Endodermal cell (in vitro differentiated cells): ENCODE data around the gene THSD7B. TPM values are rescaled to one million over a fixed set of nuclear protein-coding genes. Genes with fewer than 3 reads are reported as not detected.

Source experiments
- DNase-seq: peaks from one replicate; pipeline ENCODE4 v3.0.0-alpha.2; 2017
- H3K27ac ChIP-seq: 2 replicates; pipeline ENCODE4 v1.5.1; 2013; ENCODE audit warnings: mild to moderate bottlenecking, low read depth, low read length, moderate library complexity
- H3K27me3 ChIP-seq: 2 replicates; pipeline ENCODE4 v1.6.1; 2013; ENCODE audit warnings: mild to moderate bottlenecking, low read length, moderate library complexity; ENCODE audit not compliant: insufficient read depth, control insufficient read depth, poor library complexity, severe bottlenecking
- H3K36me3 ChIP-seq: 2 replicates; pipeline ENCODE4 v1.7.0; 2013; ENCODE audit warnings: mild to moderate bottlenecking, low read length, moderate library complexity; ENCODE audit not compliant: control insufficient read depth, insufficient read depth
- H3K4me1 ChIP-seq: one replicate; pipeline ENCODE4 v1.7.0; 2013; ENCODE audit warnings: low read length; ENCODE audit not compliant: control insufficient read depth, insufficient read depth
- H3K4me3 ChIP-seq: 2 replicates; pipeline ENCODE4 v1.5.1; 2013; ENCODE audit warnings: mild to moderate bottlenecking, low read length, moderate library complexity
- H3K9ac ChIP-seq: 2 replicates; pipeline ENCODE4 v1.6.1; 2013; ENCODE audit warnings: mild to moderate bottlenecking, low read length, moderate library complexity; ENCODE audit not compliant: poor library complexity, severe bottlenecking; ENCODE audit errors: extremely low read depth
- H3K9me3 ChIP-seq: 2 replicates; pipeline ENCODE4 v1.6.1; 2013; ENCODE audit warnings: mild to moderate bottlenecking, low read length, moderate library complexity; ENCODE audit not compliant: control insufficient read depth
- H3K27ac Mint-ChIP-seq: 2 replicates; pipeline ENCODE4 v1.8.0; 2020; ENCODE audit warnings: mixed read lengths
- H3K27me3 Mint-ChIP-seq: 2 replicates; pipeline ENCODE4 v1.8.0; 2021; ENCODE audit warnings: mild to moderate bottlenecking, mixed read lengths; ENCODE audit not compliant: insufficient read depth
- H3K36me3 Mint-ChIP-seq: 2 replicates; pipeline ENCODE4 v1.8.0; 2020; ENCODE audit warnings: low read depth, mixed read lengths
- H3K4me1 Mint-ChIP-seq: 2 replicates; pipeline ENCODE4 v1.8.0; 2020; ENCODE audit warnings: mixed read lengths
- H3K4me3 Mint-ChIP-seq: 2 replicates; pipeline ENCODE4 v1.8.0; 2020; ENCODE audit warnings: mild to moderate bottlenecking, moderate library complexity, mixed read lengths
- H3K9me3 Mint-ChIP-seq: 2 replicates; pipeline ENCODE4 v1.8.0; 2020; ENCODE audit warnings: mild to moderate bottlenecking, mixed read lengths
- WGBS, 2 experiments: methylation state at CpG; one replicate each; pipeline versions ENCODE4 v1.1.5 to v1.1.7; 2013; ENCODE audit warnings: missing lambda C conversion rate in 2 of 2, mixed read lengths in 1 of 2; ENCODE audit not compliant: insufficient coverage in 1 of 2, insufficient read length in 1 of 2; 5-methylcytosine and 5-hydroxymethylcytosine counted together
- total RNA-seq, 2 donors: library from RNA; stranded (reverse); fragmentation: NEBNext Ultra II Directional in 1 of 2; extraction: Animal tissue kit (Norgen Biotek cat#: 25700) in 1 of 2; gene quantifications; 2 replicates in 1 of 2; 3 replicates in 1 of 2; pipeline ENCODE4 v1.2.1, GENCODE V29; 2021
- TF ChIP-seq, protein P1 (sequence below): fragments of 200-600 bp; sonication (generic); conservative IDR thresholded peaks from 2 replicates; pipeline ENCODE4 v1.5.0; 2021; ENCODE audit warnings: antibody characterized with exemption, mild to moderate bottlenecking

The THSD7B gene
- total RNA-seq, 2 donors from 2014 or later, result 1.8 to 2.6 TPM

DNA sequence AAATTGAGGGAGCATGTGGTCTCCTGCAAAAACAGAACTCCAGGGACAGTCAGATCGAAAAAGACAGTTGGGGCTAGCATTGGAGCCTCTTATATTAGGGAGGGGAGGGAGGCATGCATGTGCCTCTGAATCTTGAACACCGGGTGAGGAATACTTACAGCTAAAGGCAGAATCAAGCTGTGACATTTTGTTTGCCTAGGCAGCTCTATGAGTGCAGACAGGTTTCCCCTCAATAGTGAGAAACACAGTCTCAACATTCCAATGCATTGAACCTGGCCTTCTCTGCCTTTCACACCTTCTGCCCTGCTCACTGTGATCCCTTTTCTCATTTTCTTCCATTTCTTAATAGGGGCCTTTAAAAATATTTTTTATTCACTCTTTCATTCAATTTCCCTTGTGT, 140.4 kb downstream of the THSD7B start:
- TF ChIP-seq, protein P1, sequence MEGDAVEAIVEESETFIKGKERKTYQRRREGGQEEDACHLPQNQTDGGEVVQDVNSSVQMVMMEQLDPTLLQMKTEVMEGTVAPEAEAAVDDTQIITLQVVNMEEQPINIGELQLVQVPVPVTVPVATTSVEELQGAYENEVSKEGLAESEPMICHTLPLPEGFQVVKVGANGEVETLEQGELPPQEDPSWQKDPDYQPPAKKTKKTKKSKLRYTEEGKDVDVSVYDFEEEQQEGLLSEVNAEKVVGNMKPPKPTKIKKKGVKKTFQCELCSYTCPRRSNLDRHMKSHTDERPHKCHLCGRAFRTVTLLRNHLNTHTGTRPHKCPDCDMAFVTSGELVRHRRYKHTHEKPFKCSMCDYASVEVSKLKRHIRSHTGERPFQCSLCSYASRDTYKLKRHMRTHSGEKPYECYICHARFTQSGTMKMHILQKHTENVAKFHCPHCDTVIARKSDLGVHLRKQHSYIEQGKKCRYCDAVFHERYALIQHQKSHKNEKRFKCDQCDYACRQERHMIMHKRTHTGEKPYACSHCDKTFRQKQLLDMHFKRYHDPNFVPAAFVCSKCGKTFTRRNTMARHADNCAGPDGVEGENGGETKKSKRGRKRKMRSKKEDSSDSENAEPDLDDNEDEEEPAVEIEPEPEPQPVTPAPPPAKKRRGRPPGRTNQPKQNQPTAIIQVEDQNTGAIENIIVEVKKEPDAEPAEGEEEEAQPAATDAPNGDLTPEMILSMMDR, result no peak
- Histone ChIP-seq H3K4me1 (peaks cover 7% of the 10 kb centered on the region), H3K9ac (no peak overlapping the region), H3K27me3 (no peaks in the 10 kb centered on the region), H3K4me3 (no peak overlapping the region), H3K27ac (no peak overlapping the region), H3K9me3 (peaks cover 14% of the 10 kb centered on the region), H3K36me3 (no peaks in the 10 kb centered on the region)
- WGBS, 2 experiments, result 57 to 76% methylated on average over 2 of the region's 2 CpGs
- peak; percentile 55 for DNase-seq
- Mint-ChIP-seq H3K4me1 (peaks cover 13% of the 10 kb centered on the region), H3K36me3 (no peaks in the 10 kb centered on the region), H3K27ac (no peak overlapping the region), H3K27me3 (no peaks in the 10 kb centered on the region), H3K9me3 (peaks cover 1% of the 10 kb centered on the region), H3K4me3 (no peak overlapping the region)

DNA sequence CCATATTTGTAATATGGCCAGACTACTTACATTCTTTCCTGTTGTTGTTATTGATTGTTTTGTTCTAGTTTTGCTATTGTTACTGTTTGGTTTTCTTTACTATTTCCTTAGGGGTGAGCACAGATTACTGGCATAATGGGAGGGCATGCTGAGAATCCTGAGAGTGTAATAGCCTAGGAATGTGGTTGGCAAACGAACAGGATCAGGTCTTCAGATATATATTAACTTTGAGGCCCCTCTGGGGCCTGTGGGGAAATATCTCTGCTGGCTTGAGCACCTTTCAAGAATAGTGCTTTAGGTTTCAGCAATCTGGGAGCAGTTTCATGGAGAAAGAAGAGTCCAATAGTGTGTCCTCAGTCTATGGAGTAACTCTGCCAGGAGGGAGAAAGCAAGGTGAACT, 144.4 kb downstream of the THSD7B start:
- peak; percentile 64 for DNase-seq
- Histone ChIP-seq H3K36me3 (no peaks in the 10 kb centered on the region), H3K4me1 (peaks cover 7% of the 10 kb centered on the region), H3K4me3 (peak overlapping the region; percentile 37), H3K27me3 (no peaks in the 10 kb centered on the region), H3K9me3 (peaks cover 49% of the 10 kb centered on the region), H3K9ac (no peak overlapping the region), H3K27ac (no peak overlapping the region)
- Mint-ChIP-seq H3K9me3 (peaks cover 30% of the 10 kb centered on the region), H3K27ac (peak overlapping the region; percentile 83), H3K4me3 (no peak overlapping the region), H3K36me3 (peaks cover 16% of the 10 kb centered on the region), H3K4me1 (peaks cover 15% of the 10 kb centered on the region), H3K27me3 (no peaks in the 10 kb centered on the region)
- 56% methylated on average over 1 of the region's 1 CpG; no CpG with 5 or more reads in 1 of the 2 experiments for WGBS, 2 experiments
- TF ChIP-seq, protein P1, result no peak

DNA sequence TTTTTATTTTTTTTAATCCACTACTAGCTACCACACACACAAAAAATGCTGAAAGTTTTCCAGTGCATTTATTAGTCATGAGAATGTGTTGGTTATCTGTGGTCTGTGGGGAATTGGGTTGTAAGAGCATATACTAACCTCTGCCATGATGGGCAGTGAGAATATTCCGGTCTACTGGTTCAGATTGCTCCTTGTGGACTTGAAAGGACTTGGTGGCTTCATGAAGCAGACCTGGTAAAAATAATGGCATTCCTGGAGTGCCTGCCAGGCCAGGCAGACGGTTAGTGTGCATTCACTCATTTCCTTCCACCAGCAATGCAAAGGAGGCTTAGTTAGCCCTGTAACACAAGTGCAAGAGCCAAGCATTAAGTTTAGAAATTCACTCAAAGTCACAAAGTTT, 150.8 kb downstream of the THSD7B start:
- Mint-ChIP-seq H3K27ac (no peak overlapping the region), H3K9me3 (peaks cover 41% of the 10 kb centered on the region), H3K4me3 (no peak overlapping the region), H3K4me1 (peaks cover 21% of the 10 kb centered on the region), H3K27me3 (no peaks in the 10 kb centered on the region), H3K36me3 (peaks cover 16% of the 10 kb centered on the region)
- no peaks in the 10 kb centered on the region for H3K27me3 ChIP-seq
- peaks cover 91% of the 10 kb centered on the region for H3K9me3 ChIP-seq
- H3K4me1 ChIP-seq, result peaks cover 5% of the 10 kb centered on the region
- H3K36me3 ChIP-seq, result no peaks in the 10 kb centered on the region
- WGBS, 2 experiments, result 87 to 100% methylated on average over 2 of the region's 2 CpGs
- TF ChIP-seq, protein P1, result no peak
- H3K9ac ChIP-seq, result no peak overlapping the region
- peak overlapping the region; percentile 68 for H3K4me3 ChIP-seq
- DNase-seq, result no peak
- no peak overlapping the region for H3K27ac ChIP-seq
